GM18502 (cell line): ENCODE results near the gene ZNF3.

Experiments
- ATAC-seq: cut with Tn5 transposase; IDR thresholded peaks from one replicate; pipeline ENCODE4 v1.9.1; 2021; ENCODE audit warnings: mild to moderate bottlenecking; ENCODE audit not compliant: unreplicated experiment, poor library complexity

ZNF3 gene

DNA sequence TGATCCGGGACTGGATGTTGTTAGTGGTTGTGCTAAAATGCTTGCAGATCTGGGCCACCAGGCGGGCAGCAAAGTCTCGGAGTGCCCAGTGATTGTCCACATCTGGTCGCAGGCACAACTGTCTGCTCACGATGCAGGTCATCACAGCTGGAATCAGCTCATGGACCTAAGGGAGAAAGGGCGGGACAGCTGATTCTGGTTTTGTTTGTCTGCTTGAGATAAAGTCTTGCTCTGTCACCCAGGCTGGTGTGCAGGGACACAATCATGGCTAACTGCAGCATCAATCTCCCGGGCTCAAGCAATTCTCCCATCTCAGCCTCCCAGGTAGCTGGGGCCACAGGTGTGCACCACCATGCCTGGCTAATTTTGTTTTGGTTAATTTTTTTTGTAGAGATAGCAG is 29.6 kb upstream of the ZNF3 start:
- ATAC-seq: no peak

DNA sequence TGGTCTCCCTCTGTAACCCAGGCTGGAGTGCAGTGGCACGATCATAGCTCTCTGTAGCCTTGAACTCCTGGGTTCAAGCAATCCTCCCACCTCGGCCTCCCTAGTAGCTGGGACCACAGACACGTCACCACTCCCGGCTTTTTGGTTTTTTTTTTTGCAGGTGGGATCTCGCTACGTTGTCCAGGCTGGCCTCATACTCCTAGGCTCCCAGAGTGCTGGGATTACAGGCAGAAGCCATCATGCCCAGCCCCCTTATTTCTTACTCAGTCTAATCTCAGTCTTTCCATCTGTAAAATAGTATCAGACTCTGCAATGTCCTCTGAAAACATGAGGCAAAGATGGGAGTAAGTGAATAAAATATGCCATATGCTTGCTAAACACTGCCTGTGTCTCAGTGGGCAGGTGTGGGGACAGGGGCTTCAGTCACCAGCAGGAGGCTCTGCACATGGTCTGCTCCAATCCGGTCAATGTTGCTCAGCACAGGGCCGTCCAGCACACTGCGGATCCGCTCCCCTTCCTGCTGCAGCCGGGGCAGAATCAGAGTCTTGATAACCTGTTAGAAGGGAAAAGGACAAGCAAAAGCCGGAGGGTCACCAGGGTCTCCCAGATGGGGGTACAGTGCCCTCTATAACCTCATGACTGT is 28.1 kb upstream of the ZNF3 start:
- ATAC-seq: no peak

DNA sequence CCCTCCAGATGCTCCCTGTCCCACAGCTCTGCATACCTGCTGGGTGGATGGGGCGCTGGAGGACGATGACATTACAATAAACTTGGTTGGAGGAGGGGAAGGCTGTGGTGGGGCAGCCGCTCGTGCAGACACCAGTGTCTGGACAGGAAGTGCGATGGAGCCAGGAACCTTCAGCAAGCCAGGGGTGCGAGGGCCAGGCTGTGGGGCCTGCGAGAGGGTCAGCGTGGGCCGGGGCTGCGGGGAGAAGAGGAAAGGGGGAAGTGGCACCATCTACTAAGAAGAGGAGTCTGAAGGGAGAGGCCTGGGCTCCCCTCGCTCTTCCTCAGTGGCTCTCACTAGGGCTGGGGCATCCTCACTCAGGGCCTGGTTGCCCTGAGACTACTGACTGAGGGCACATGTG is 26.4 kb upstream of the ZNF3 start:
- ATAC-seq: no peak

DNA sequence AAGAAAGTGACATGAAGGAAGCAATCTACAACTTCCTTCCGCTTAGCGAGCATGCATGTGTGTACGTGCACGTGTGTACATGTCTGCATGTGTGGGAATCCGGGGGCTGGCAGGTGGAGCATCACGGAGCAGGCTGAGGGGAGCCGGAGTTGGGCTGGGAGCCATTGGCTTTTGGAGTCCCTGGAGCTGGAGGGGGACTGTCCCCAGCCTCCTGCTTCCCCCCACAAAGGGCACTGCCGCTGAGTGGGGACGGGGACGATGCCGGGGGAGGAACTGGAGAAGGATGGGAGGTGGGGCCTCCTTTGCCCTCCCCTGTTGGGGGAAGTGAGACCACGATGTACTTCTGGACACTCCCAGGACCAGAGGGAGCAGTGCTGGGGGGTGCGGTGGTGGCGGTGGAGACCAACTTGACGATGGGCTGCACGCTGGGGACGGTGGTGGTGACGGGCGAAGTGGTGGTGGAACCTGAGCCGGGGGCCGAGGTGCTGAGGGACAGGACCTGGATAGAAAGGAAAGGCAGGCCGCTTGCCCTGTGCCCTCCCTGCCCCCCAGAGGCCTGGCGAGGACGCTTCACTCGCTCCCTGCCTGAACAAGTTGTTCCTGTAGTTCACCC is 25.7 kb upstream of the ZNF3 start:
- ATAC-seq: no peak

DNA sequence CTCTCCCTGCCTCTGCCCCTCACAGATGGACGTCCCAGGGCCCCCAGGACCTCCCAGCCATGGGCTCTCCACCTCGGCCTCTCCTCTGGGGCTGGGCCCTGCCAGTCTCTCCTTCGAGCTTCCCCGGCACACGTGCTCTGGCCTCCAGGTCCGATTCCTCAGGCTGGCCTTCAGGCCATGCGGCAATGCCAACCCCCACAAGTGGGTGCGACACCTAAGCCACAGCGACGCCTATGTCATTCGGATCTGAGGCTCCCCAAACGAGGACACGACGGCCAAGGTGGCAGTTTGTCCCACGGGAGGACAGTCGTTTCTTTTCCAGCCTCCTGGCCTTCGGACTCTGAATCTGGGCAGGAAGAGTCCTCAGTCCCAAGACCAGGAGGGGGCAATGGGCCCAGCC is 25.1 kb upstream of the ZNF3 start:
- no peak for ATAC-seq

DNA sequence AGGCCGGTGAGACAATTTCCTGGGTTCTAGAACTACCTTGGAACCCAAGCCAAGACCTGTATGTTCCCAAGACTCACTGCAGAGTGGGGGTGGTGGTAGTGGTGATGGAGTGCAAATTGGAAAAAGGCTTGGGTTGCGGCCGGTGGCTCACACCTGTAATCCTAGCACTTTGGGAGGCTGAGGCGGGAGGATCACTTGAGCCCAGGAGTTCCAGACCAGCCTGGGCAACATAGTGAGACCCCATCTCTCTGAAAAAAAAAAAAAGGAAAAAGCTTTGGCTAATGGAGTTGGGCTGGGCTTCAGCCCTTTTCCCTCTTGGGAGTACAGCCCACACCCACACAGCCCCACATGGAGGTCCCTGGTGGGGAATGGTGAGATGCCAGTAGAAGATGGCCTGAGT is 24.0 kb upstream of the ZNF3 start:
- no peak for ATAC-seq

DNA sequence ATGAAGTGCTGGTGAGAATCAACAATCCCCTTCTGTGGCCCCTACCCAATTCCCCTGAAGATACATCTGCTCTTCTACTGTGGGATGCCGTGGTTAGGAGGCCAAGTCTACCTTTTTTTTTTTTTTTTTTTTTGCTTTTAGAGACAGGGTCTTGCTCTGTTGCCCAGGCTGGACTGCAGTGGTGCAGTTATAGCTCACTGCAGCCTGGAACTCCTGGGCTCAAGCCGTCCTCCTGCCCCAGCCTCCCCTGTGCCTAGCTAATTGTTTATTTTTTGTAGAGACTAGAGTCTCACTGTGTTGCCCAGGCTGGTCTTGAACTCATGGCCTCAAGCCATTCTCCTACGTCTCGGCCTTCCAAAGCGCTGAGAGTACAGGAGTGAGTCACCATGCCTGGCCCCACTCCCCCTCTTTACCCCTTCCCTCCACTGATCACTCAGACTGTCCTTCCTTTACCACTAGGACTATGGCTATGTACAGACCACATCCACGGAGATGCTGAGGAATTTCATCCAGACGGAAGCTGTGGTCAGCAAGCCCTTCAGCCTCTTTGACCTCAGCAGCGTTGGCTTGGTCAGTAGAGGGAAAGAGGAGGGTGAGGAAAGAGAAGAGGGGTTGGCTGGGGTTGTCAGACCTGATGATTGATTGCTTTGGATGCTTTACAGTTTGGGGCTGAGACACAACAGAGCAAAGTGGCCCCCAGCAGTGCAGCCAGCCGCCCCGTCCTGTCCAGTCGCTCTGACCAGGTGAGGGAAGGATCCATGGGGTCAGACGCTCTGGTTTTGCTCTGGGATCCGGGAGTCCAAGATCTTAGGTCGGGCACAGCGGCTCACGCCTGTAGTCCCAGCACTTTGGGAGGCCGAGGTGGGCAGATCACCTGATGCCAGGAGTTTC is 21.7 kb upstream of the ZNF3 start:
- no peak for ATAC-seq

DNA sequence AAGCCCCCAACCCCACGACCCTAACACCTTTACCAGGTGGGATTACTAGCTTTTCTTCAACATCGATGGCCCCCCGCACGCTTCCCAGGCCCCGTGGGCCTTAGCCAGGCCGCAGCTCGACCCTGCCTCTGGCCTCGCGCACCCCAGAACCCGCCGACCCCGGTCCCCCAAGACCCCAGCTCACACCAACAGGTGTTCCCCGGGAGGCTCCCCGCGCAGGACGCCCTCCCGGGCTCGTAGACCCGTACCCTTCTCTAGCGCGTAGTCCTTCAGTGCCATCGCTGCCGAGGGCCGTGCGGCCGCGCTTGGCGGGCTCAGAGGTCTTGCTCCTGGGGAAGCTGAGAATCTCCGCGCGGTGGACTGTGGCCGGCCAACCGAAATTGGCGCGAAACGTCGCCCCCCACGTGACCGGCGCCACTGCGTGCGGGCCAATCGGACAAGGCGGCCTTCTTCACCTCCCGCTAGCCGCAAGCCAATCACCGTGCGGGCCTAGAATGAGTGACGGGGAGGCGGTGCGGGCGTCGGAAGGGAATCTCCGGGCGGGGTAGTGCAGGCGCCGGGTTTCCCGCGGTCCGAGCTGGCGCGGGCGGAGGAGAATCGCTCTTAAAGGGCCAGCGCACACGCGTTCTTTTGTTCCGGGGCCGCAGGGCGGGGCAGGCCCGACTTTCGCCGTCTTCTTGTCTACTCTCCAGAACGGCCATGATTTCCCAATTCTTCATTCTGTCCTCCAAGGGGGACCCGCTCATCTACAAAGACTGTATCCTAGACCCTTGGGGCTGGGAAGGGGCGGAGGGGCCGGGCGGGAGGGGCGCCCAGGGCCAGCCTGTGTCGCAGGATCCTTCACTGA is 19.7 kb upstream of the ZNF3 start, which contains the start of the genes AP4M1 and MCM7:
TSS of gene AP4M1 (plus strand) at position 628 of the 847 bp plus-strand sequence. CDS start at position 700, 72 bp downstream.
TSS of gene MCM7 (minus strand) at position 382 of the 847 bp plus-strand sequence. CDS start at position 279, 103 bp downstream.
- ATAC-seq: peak; percentile 81

DNA sequence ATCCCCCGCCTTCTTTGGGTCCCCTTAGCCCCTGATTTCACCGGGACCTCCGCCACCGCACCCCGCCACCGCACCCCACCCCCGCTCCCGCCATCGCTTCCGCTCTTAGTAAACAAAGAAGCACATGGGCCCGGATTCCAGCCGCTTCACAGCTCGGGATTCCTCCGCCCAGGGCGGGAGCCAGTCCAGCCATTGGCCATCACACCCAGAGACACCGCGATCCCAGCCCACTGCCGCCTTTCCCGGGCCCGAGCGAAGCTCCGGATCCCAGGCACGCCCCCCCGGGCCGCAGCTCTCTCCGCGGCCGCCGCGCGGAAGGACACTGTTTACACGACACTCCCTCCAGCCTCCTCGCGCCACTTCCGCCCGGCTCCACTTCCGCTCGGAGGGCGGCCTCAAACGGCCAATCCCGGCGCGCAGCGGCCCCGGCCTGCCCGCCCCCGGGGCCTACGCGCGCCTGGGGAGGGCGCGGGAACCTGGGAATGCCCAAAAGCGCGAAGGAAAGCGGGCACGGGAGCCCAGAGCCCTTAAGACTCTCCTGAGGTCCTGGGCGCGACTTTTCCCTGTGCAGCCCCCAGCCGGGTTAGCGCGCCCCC is 19.0 kb upstream of the ZNF3 start:
- peak; percentile 61 for ATAC-seq

DNA sequence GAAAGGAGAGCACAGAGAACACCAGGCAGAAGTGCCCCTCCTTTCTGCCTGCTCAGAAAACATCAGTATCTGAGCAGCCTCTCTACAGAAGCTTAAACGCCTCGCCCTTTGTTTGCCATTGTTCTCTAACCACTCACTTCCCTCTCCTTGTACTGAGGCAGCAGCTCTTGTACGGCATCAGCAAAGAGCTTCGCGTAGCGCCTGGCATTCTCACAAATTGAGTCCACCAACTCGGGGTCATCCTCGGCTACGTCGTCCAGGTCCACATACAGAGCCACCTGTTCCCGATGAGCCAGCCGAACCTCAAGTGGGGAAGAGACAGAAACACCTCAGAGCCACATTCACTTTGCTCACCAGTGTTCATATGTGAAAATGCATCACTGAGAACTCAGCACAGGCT is 17.9 kb upstream of the ZNF3 start:
- no peak for ATAC-seq

DNA sequence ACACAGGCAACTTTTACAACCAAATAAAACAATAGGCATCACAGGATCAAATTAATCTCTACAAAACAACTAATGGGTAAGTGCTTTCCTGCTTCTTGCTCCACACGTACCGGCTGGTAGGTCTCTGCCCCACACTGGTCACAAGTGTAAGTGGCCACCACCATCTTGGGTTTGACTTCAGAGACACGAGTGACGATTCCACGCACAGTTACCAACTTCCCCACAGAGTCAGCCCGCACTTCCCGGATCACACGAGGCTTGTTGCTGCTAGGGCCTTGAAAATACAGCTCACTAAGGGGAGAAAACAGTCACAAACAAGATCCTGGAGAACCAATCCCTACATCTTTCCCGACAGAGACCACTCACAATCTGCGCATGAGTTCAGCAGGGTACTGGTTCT is 17.4 kb upstream of the ZNF3 start:
- ATAC-seq: no peak

DNA sequence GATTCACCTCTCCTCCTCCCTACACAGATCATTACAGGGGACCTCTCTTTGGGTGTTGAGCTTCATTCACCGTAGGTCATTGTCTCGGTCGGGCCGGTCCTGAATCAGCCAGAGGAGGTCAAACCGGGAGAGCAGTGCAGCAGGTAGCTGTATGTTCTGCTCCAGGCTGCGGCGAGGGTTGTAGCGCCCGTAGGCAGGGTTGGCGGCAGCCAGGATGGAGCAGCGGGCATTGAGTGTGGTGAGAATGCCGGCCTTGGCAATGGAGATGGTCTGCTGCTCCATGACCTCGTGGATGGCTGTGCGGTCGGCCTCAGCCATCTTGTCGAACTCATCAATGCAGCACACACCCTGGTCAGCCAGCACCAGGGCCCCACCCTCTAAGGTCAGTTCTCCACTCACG is 14.2 kb upstream of the ZNF3 start:
- no peak for ATAC-seq

DNA sequence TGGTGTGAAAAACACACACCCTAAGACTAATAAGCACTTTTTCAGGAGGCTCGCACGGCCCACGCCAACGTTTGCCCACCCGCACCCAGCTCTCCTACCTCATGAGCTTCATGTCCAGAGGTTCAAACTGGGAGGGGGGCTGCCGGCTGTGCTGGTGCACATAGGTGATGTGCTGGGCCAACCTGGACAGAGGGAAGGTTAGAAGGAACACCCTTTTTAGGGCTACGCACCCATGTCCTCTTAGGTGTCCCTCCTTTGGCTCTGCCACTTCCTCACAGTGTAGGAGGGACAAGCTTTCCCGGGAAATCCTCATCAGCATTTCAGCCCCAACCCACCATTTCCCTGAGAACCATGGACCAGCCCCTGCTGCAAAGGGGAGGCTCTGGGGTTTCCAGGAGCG is 13.8 kb upstream of the ZNF3 start:
- no peak for ATAC-seq

DNA sequence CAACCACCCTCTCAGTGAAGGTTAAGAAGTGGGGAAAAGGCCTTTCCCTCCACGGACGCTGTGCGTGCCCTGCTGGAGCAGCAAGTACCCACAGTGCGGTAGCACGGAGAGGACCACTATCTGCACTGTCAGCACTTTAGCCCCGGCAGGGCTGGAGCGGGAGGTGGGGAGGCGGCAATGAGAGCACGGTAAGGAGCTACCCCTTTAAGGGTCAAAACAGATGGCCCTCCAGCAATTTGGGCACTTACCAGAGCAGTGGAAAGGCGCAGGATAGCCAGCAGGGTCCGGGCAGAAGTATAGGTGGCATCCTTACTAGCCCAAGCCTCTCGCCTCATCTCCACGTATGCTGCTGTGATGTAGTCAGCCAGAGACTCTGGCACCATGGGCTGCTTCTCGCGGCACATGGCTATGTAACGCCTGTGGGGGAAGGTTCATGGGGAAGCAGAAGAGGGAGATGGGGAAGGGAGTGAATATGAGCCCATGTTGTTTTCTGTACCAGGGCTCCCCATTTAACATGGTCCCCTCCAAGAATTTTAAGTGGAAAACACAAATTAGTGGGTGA is 12.5 kb upstream of the ZNF3 start:
- no peak for ATAC-seq

DNA sequence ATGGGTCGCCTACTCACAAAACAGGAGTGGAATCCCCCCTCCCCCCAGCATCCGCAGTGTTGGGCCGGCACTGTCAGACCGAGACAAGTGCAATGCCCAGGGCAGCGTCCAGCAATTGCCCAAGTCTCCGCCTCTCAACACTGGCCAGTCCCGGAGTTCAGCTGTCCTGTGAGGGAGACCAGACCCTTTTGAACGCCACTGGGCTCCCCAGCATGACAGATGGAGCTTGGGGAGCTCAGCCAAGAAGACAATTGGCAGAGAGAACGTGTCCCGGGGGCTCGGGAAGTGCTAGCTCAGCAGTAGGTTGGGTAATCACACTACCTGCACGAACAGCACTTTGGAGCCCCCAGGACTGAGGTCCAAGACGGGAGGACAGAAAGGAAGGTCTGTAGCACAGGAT is 12.0 kb upstream of the ZNF3 start:
- no peak for ATAC-seq

DNA sequence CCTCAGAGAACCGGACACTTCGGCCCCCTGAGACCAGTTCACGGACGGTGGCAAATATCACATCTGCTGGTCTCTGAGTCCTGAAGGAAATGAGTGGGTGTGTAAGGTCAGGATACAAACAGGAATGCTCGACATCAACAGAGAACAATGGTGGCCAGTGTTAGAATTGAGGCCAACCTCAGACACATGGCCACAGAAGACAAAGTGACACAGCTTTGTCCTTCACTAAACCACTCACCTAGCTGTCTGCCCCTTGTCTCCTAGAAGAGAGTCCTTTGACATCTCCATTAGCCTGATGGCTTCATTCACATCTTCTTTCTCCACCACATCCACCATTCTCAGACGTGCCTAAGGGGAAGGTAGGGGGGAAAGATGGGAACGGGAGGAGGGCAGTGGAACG is 11.5 kb upstream of the ZNF3 start:
- ATAC-seq: no peak

DNA sequence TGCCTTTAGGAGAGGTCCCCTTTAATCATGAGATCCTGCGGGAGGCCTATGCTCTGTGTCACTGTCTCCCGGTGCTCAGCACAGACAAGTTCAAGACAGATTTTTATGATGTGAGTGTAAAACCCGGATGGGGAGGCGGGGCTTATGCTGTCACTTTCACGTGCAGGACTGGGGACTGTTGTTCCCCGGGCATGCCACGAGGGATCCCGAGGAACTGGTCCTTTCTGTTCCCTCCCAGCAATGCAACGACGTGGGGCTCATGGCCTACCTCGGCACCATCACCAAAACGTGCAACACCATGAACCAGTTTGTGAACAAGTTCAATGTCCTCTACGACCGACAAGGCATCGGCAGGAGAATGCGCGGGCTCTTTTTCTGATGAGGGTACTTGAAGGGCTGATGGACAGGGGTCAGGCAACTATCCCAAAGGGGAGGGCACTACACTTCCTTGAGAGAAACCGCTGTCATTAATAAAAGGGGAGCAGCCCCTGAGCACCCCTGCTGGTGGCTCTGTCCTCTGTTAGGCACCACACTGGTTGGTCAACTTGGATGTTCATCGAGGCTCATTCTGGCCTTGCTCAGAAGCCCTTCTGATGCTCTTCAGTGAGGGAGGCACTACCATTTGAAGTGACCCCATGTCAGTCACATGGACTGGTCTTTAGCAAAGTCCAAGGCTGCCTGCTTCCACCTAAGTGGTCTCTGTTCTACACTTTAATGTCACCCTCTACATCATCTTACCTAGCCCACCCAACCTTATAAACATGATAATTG is 10.1 kb upstream of the ZNF3 start:
- no peak for ATAC-seq

DNA sequence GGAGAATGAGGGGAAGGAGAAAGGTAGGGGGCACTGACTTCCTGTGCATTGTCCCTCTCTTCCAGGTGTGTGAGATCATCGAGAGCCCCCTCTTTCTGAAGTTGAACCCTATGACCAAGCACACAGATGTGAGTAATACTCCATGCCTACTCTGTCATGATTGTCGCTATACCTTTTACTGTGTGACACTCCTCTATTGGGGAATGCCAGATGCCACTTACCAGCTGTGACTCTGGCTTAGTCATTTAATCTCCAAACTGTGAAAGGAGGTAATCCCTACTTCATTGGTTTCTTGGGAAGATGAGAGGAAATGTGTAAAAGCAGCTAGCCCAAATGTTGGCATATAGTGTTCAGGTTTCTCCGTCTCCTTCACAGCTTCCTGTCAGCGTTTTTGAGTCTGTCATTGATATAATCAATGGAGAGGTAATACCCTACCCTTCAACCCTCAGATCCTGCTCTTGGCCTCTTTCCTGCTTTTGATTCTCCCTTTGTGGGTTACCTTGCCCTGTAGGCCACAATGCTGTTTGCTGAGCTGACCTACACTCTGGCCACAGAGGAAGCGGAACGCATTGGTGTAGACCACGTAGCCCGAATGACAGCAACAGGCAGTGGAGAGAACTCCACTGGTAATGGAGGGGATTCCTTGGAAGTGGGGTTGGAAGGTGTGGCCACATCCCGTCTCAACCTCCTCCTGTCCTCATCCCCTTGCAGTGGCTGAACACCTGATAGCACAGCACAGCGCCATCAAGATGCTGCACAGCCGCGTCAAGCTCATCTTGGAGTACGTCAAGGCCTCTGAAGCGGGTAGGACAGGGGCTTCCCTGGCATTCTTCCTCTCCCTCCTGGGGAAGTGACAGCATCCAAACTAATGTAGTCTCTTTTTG is 9.2 kb upstream of the ZNF3 start:
- ATAC-seq: no peak
